Activated CD4-positive, alpha-beta T cell treated with anti-CD3 and anti-CD28 coated beads, Interleukin-2, Interleukin-4, amounts not matched to agents 100 ng/mL and 50 ng/mL, durations not matched to agents 16 hours and 8 hours (primary cell): ENCODE results near the gene MTHFS.
A peak's percentile ranks its signal among the peaks of the same experiment; 100 is the strongest.

Source experiments
- DNase-seq: peaks from one replicate; pipeline ENCODE4 v3.0.0-alpha.2; 2020; ENCODE audit warnings: low spot score

Gene MTHFS

DNA sequence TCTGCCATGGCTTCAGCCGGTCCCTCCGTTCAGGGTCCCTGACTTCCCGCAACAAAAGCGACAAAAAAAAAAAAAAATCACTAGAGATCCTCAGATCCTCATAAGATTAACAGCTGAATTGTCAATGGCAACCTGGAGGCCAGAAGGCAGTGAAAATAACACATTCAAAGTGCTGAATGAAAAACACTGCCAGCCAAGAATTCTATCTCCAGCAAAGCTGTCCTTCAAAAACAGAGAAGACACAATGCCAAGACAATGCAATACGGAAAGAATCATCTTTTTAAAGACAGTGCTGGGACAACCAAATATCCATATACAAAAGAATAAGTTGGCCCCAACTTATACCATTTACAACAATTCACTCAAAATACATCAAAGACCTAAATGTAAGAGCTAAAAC, 21.6 kb downstream of the MTHFS start:
- no peak for DNase-seq

- no peak for DNase-seq
These were observed 22.6 kb downstream of the MTHFS start for GRCh38 chr15:79874242-79874641.

GRCh38 chr15:79872358-79873017, 24.3 kb downstream of the MTHFS start:
- peak; percentile 46 for DNase-seq

DNA sequence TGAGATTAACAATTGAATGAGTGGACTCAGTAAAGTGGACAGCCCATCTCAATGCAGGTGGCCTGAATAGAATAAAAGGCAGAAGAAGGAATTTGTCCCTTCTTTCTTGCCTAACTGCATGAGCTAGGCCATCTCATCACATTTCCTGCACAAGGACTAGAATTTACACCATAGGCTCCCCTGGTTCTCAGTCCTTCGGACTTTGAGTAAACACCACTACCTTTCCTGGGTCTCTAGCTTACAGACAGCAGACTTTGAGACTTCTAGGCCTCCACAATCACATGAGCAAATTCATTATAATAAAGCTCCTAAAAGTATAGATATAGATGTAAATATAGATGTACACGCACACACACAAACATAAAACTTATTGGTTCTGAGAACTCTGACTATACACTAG, 28.3 kb downstream of the MTHFS start:
- no peak for DNase-seq

GRCh38 chr15:79863886-79864285, 32.9 kb downstream of the MTHFS start:
- DNase-seq, result no peak

DNA sequence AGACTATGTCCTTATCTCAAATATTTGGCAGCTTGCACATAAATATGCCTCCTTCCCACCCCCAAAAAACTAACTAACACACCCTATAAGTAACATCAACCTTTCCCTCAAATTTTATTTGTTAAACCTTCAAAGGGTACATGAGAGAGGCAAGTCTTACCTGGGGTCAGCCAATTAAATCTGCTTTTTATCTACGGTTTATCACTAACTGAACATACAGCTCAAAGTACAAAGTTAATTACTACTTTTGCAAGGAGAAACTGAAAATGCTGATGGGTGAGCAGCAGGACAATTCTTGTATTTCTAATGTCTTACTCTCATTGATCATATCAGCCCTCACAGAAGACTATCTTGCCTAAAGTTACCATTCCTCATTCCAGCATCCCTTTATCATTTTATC, 34.6 kb downstream of the MTHFS start:
- no peak for DNase-seq

DNA sequence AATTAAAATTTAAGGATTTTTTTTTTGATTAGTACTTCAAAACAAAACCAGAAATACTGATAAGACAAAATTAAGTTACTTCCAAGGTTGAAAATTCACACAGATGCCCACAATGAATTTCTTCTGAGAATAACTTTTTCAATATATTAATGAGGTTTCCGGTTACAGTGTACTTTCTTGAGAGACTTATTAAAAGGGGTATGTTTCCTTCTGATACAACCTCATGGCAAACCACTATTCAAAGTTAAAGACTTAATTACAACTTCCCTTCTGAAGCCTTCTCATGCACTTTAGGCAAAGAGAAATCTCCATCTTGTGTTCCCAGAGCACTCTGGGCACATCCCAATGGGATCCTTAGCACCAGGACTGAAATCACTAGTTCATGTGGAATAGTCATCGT, 36.2 kb downstream of the MTHFS start:
- DNase-seq, result no peak

GRCh38 chr15:79858469-79858868, 38.3 kb downstream of the MTHFS start:
- DNase-seq, result no peak

DNA sequence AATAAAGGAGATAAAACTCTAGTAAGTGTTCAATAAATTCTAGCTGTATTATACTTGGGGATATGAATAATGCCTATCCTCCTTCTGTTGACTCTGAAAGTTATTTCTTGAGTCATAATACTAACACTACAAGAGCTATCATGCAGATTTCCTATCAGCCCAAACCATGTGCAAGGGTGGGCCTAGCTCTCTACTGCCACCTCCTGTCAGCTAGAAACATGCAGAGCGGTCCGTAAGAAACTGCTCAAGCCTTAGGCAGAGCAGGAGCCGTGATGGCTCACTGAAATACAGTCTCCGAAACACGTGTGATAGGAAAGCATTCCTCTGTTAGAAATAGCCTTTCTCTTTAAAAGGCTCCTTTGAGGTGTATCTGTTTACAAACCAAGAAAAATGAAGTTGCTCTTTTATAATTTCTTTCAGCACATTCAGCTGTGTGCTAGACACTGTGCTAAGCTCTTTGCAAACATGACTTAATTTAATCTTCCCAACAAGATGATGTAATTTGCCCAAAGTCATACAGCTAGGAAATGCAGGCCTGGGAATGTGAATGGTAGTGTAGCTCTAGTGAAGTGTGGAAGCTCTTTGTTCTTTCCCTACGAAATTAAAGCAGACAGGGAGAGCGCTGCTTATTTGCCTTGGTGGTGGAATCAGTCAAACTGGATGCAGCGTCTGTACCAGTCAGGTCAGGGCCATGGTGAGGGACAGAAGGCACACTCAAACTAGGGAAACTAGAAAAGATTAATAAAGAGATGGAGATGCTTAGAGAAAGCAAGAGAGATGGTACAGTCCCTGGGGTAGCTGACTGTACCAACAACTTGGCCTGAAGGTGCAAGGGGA, 43.1 kb downstream of the MTHFS start:
- peak; percentile 77 for DNase-seq

- DNase-seq, result peak; percentile 24
These were observed 47.0 kb downstream of the MTHFS start for GRCh38 chr15:79849789-79850188.

DNA sequence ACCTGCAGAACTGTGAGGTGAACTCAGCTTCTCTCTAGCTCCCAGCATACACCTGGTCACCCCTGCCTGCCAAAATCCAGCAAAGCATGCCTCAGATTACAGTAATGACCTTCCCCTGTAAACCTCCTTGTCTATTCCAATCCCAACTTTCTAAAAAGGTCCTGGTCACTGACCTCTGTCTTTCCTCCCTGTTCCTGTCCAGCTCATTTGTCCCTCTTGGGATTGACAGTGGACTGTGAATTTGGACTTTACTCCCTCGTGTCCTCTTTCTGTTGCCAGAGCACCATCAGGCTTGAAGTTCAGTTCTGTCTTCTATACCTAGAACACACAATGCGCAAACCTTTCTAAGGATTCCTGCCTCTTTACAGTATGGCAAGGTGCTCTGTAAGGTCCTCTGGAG, 50.3 kb downstream of the MTHFS start:
- DNase-seq, result no peak

- no peak for DNase-seq
These were observed 52.6 kb downstream of the MTHFS start for GRCh38 chr15:79844221-79844620.

- no peak for DNase-seq
These were observed 59.0 kb downstream of the MTHFS start for GRCh38 chr15:79837846-79838245.

DNA sequence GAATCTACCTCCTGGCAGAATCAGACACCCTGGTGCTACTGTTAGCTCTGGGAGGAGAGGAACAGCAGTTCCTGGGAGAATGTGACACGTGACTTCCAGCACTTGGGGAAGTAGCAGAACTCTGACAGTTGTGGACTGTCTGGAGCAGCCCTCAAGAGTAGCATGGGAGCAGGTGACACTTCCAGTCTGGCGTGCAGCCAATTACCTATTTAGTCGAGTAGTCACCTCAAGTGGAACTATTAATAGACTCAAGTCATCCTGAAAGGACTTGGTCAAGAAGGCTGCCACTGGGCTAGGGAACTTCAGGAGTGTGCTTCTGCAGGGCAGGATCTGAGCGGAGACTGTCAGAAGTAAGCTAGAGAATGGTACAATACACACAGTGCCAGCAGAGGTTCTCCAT, 62.3 kb downstream of the MTHFS start:
- no peak for DNase-seq

- no peak for DNase-seq
These were observed 64.3 kb downstream of the MTHFS start for GRCh38 chr15:79832367-79833120.

DNA sequence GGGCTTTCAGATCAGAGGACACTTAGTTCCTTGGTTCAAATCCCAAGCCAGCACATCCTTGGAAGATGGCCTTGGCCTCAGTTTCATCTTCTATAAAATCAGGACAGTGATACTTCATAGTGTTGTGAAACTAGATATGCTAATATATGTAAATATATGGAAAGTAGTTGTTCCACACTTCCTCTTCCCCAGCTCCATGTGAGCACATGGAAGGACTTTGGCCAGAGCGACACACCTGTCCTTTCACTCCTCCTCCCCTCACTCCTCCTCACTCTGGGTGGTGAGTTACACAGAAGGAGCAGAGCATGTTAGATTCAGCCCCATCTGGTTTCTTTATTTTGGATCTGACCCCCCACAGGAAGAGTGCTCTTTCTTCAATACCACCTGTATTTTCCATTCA, 65.2 kb downstream of the MTHFS start:
- DNase-seq, result no peak

GRCh38 chr15:79829950-79830349, 66.9 kb downstream of the MTHFS start:
- no peak for DNase-seq

GRCh38 chr15:79828447-79828846, 68.4 kb downstream of the MTHFS start:
- no peak for DNase-seq

GRCh38 chr15:79826800-79827199, 70.0 kb downstream of the MTHFS start:
- no peak for DNase-seq

GRCh38 chr15:79824136-79824701, 72.6 kb downstream of the MTHFS start:
- no peak for DNase-seq

GRCh38 chr15:79820820-79821219, 76.0 kb downstream of the MTHFS start:
- DNase-seq, result no peak

- no peak for DNase-seq
These were observed 76.6 kb downstream of the MTHFS start for GRCh38 chr15:79820176-79820575.

DNA sequence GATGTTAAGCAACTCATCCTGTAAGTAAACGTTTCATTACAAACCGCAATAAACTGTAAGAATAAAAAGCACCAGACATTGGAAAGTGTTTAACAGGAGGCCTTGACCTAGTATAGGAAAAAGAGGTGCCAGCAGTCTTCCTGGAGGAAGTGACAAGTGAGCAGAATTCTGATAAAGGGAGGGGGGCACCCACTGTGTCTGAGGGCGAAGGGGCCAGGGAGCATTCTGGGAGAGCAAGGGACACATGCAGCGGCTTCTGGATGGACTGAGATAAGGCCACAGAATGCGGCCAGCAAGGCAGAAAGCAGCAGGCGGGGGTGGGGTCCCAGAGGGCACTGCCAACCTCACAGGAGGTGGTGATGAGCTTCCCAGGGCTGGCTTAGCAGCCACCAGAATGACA, 80.2 kb downstream of the MTHFS start:
- no peak for DNase-seq
